ENCODE data around the gene GPR45. TPM values are rescaled to one million over a fixed set of nuclear protein-coding genes. Genes with fewer than 3 reads are reported as not detected.

Gene GPR45
- polyA plus RNA-seq, 1 donor from 2014 or later: 4.1 TPM

- no peak for TF ChIP-seq SMC3 (conservative IDR thresholded peaks at IDR 0.05; ENCODE audit: poor library complexity)
- TF ChIP-seq POLR2AphosphoS5 (IDR thresholded peaks at IDR 0.05): no peak
- TF ChIP-seq EP300 (conservative IDR thresholded peaks at IDR 0.05; ENCODE audit: poor library complexity, severe bottlenecking): no peak
- Histone ChIP-seq H3K79me2 (replicated peaks; ENCODE audit: insufficient read depth, low read length) (no peaks in the 10 kb centered on the region), H2AFZ (ENCODE audit: low read depth, low read length) (no peak overlapping the region), H3K36me3 (ENCODE audit: insufficient read depth, low read length) (peaks cover 8% of the 10 kb centered on the region), H3K27me3 (ENCODE audit: insufficient read depth, low read depth, low read length) (no peaks in the 10 kb centered on the region), H4K20me1 (ENCODE audit: insufficient read depth) (no peaks in the 10 kb centered on the region), H3K27ac (ENCODE audit: low read length) (no peak overlapping the region), H3F3A (ENCODE audit: insufficient read depth, low read length, poor library complexity, severe bottlenecking) (no peaks in the 10 kb centered on the region), H3K9ac (ENCODE audit: low read length) (no peak overlapping the region), H3K9me2 (ENCODE audit: insufficient read depth, low read length) (no peaks in the 10 kb centered on the region), H3K4me2 (ENCODE audit: low read length) (no peak overlapping the region), H3K4me3 (ENCODE audit: low read length) (no peak overlapping the region), H3K9me3 (ENCODE audit: low read length) (no peaks in the 10 kb centered on the region)
Measured at GRCh38 chr2:105288133-105288532, 46.6 kb downstream of the GPR45 start.

- TF ChIP-seq MXI1 (conservative IDR thresholded peaks at IDR 0.05; ENCODE audit: poor library complexity, severe bottlenecking) (no peak), EZH2 (IDR thresholded peaks at IDR 0.05; ENCODE audit: borderline replicate concordance, insufficient read depth, low read length, poor library complexity, severe bottlenecking) (no peak), RAD21 (conservative IDR thresholded peaks at IDR 0.05) (no peak), POLR2AphosphoS5 (IDR thresholded peaks at IDR 0.05) (no peak), REST (IDR thresholded peaks at IDR 0.05; ENCODE audit: borderline replicate concordance) (no peak), CTCF (IDR thresholded peaks at IDR 0.05; ENCODE audit: poor library complexity, severe bottlenecking) (no peak)
- H3K4me3 ChIP-seq (ENCODE audit: low read length): no peak overlapping the region
- peaks cover 8% of the 10 kb centered on the region for H3K36me3 ChIP-seq (ENCODE audit: insufficient read depth, low read length)
- no peak overlapping the region for H3K4me2 ChIP-seq (ENCODE audit: low read length)
- no peaks in the 10 kb centered on the region for H3K9me2 ChIP-seq (ENCODE audit: insufficient read depth, low read length)
- no peaks in the 10 kb centered on the region for H3F3A ChIP-seq (ENCODE audit: insufficient read depth, low read length, poor library complexity, severe bottlenecking)
- H3K9me3 ChIP-seq (ENCODE audit: low read length): no peaks in the 10 kb centered on the region
- H2AFZ ChIP-seq (ENCODE audit: low read depth, low read length): no peak overlapping the region
- no peaks in the 10 kb centered on the region for H4K20me1 ChIP-seq (ENCODE audit: insufficient read depth)
- H3K79me2 ChIP-seq (replicated peaks; ENCODE audit: insufficient read depth, low read length): no peaks in the 10 kb centered on the region
- no peak overlapping the region for H3K9ac ChIP-seq (ENCODE audit: low read length)
- H3K27me3 ChIP-seq (ENCODE audit: insufficient read depth, low read depth, low read length): no peaks in the 10 kb centered on the region
- no peak overlapping the region for H3K27ac ChIP-seq (ENCODE audit: low read length)
Measured at GRCh38 chr2:105290981-105291660, 49.6 kb downstream of the GPR45 start.

GRCh38 chr2:105291981-105292380, 50.4 kb downstream of the GPR45 start:
- no peaks in the 10 kb centered on the region for H3K27me3 ChIP-seq (ENCODE audit: insufficient read depth, low read depth, low read length)
- H3K9me2 ChIP-seq (ENCODE audit: insufficient read depth, low read length): no peaks in the 10 kb centered on the region
- no peaks in the 10 kb centered on the region for H3K9me3 ChIP-seq (ENCODE audit: low read length)
- no peaks in the 10 kb centered on the region for H4K20me1 ChIP-seq (ENCODE audit: insufficient read depth)
- peaks cover 8% of the 10 kb centered on the region for H3K36me3 ChIP-seq (ENCODE audit: insufficient read depth, low read length)
- TF ChIP-seq POLR2AphosphoS5 (IDR thresholded peaks at IDR 0.05) (no peak), TAF1 (IDR thresholded peaks at IDR 0.05; ENCODE audit: low read depth) (no peak), RAD21 (conservative IDR thresholded peaks at IDR 0.05) (no peak), EZH2 (IDR thresholded peaks at IDR 0.05; ENCODE audit: borderline replicate concordance, insufficient read depth, low read length, poor library complexity, severe bottlenecking) (no peak), CTCF (IDR thresholded peaks at IDR 0.05; ENCODE audit: poor library complexity, severe bottlenecking) (no peak), SMC3 (conservative IDR thresholded peaks at IDR 0.05; ENCODE audit: poor library complexity) (no peak), MXI1 (conservative IDR thresholded peaks at IDR 0.05; ENCODE audit: poor library complexity, severe bottlenecking) (no peak), EP300 (conservative IDR thresholded peaks at IDR 0.05; ENCODE audit: poor library complexity, severe bottlenecking) (no peak), REST (IDR thresholded peaks at IDR 0.05; ENCODE audit: borderline replicate concordance) (no peak)
- no peak overlapping the region for H2AFZ ChIP-seq (ENCODE audit: low read depth, low read length)
- no peaks in the 10 kb centered on the region for H3K79me2 ChIP-seq (replicated peaks; ENCODE audit: insufficient read depth, low read length)
- no peaks in the 10 kb centered on the region for H3F3A ChIP-seq (ENCODE audit: insufficient read depth, low read length, poor library complexity, severe bottlenecking)
- no peak overlapping the region for H3K4me3 ChIP-seq (ENCODE audit: low read length)
- no peak overlapping the region for H3K4me2 ChIP-seq (ENCODE audit: low read length)
- no peak overlapping the region for H3K27ac ChIP-seq (ENCODE audit: low read length)
- H3K9ac ChIP-seq (ENCODE audit: low read length): no peak overlapping the region
